GM21390 (cell line): ENCODE data around the gene MX2.

Experiments used
- ATAC-seq: cut with Tn5 transposase; IDR thresholded peaks from one replicate; pipeline ENCODE4 v1.9.1; 2021; ENCODE audit not compliant: unreplicated experiment

MX2 gene

GRCh38 chr21:41432562-41433460, 71.0 kb downstream of the MX2 start:
- no peak for ATAC-seq

- no peak for ATAC-seq
Observed at GRCh38 chr21:41433566-41433965, 71.7 kb downstream of the MX2 start.

GRCh38 chr21:41435706-41436105, 73.9 kb downstream of the MX2 start:
- no peak for ATAC-seq

GRCh38 chr21:41437729-41438128, 75.9 kb downstream of the MX2 start:
- no peak for ATAC-seq

- no peak for ATAC-seq
Observed at GRCh38 chr21:41438425-41439113, 76.7 kb downstream of the MX2 start.

GRCh38 chr21:41439248-41439647, 77.4 kb downstream of the MX2 start:
- ATAC-seq, result no peak

- ATAC-seq, result no peak
Observed at GRCh38 chr21:41441546-41441945, 79.7 kb downstream of the MX2 start.

- ATAC-seq, result no peak
Observed at GRCh38 chr21:41442481-41443186, 80.8 kb downstream of the MX2 start.

- no peak for ATAC-seq
Observed at GRCh38 chr21:41443562-41443961, 81.7 kb downstream of the MX2 start.

GRCh38 chr21:41444703-41445464, 83.1 kb downstream of the MX2 start:
- no peak for ATAC-seq

- ATAC-seq, result no peak
Observed at GRCh38 chr21:41445465-41445862, 83.6 kb downstream of the MX2 start.

- ATAC-seq, result no peak
Observed at GRCh38 chr21:41446586-41446985, 84.8 kb downstream of the MX2 start.

- no peak for ATAC-seq
Observed at GRCh38 chr21:41447356-41447755, 85.5 kb downstream of the MX2 start.

GRCh38 chr21:41449613-41450012, 87.8 kb downstream of the MX2 start:
- no peak for ATAC-seq

GRCh38 chr21:41451753-41452676, 90.2 kb downstream of the MX2 start:
- ATAC-seq, result no peak

- no peak for ATAC-seq
Observed at GRCh38 chr21:41453198-41453597, 91.4 kb downstream of the MX2 start.

- ATAC-seq, result no peak
Observed at GRCh38 chr21:41453761-41454160, 91.9 kb downstream of the MX2 start.

GRCh38 chr21:41458121-41458520, 96.3 kb downstream of the MX2 start:
- ATAC-seq, result no peak

- ATAC-seq, result no peak
Observed at GRCh38 chr21:41458559-41458958, 96.7 kb downstream of the MX2 start.
